WTC11 (cell line): Measurements from ENCODE around the gene FAF1. TPM values are rescaled to one million over a fixed set of nuclear protein-coding genes. Genes with fewer than 3 reads are reported as not detected.

Experiments
- ATAC-seq: fragments of 200-7000 bp; cut with Tn5 transposase; 2 replicates; pipeline ENCODE4 v1.10.0; 2021; ENCODE audit warnings: mild to moderate bottlenecking, moderate library complexity
- CTCF ChIA-PET: fragments of 300-600 bp; sonication (Branson Sonifier 250); formaldehyde crosslinking; loops from one replicate; lab custom pipeline; 2021; ENCODE audit warnings: antibody characterized with exemption; lab: Charles Lee
- POLR2A ChIA-PET: fragments of 350-600 bp; sonication (Branson Sonifier 250); formaldehyde crosslinking; loops from one replicate; lab custom pipeline; 2021; ENCODE audit warnings: antibody characterized with exemption; lab: Charles Lee
- DNase-seq: peaks from one replicate; pipeline ENCODE4 v3.0.0; 2021; ENCODE audit warnings: low spot score
- H3K27ac Mint-ChIP-seq: 2 replicates; pipeline ENCODE4 v1.8.0; 2021; ENCODE audit warnings: mixed read lengths
- H3K27me3 Mint-ChIP-seq: 2 replicates; pipeline ENCODE4 v1.8.0; 2021; ENCODE audit warnings: low read depth, mild to moderate bottlenecking, moderate library complexity, mixed read lengths
- H3K36me3 Mint-ChIP-seq: 2 replicates; pipeline ENCODE4 v1.8.0; 2021; ENCODE audit warnings: mixed read lengths
- H3K4me1 Mint-ChIP-seq: 2 replicates; pipeline ENCODE4 v1.8.0; 2022; ENCODE audit warnings: mixed read lengths
- H3K4me3 Mint-ChIP-seq: 2 replicates; pipeline ENCODE4 v1.8.0; 2021; ENCODE audit warnings: mild to moderate bottlenecking, moderate library complexity, mixed read lengths
- H3K9me3 Mint-ChIP-seq: 2 replicates; pipeline ENCODE4 v1.8.0; 2021; ENCODE audit warnings: mixed read lengths
- EMX1 ChIP-seq: fragments of 250-450 bp; sonication (Bioruptor Pico); IDR thresholded peaks from 2 replicates; pipeline ENCODE4 v1.8.0; 2021; ENCODE audit warnings: mild to moderate bottlenecking
- FOXJ3 ChIP-seq: sonication (generic); formaldehyde crosslinking; IDR thresholded peaks from 2 replicates; pipeline ENCODE4 v1.9.0; 2021; ENCODE audit warnings: missing genetic modification reagents, mild to moderate bottlenecking, borderline replicate concordance
- FOXP1 ChIP-seq: sonication (generic); formaldehyde crosslinking; IDR thresholded peaks from 2 replicates; pipeline ENCODE4 v1.8.0; 2022; ENCODE audit warnings: missing genetic modification reagents, mild to moderate bottlenecking, moderate library complexity, borderline replicate concordance
- GTF2I ChIP-seq: fragments of 250-450 bp; sonication (Bioruptor Pico); conservative IDR thresholded peaks from 2 replicates; pipeline ENCODE4 v1.4.0; 2021; ENCODE audit warnings: mild to moderate bottlenecking
- HMGA2 ChIP-seq: fragments of 250-450 bp; sonication (Bioruptor Pico); IDR thresholded peaks from 2 replicates; pipeline ENCODE4 v1.4.0; 2021; ENCODE audit warnings: mild to moderate bottlenecking, moderate library complexity
- JAZF1 ChIP-seq: fragments of 250-450 bp; sonication (Bioruptor Pico); IDR thresholded peaks from 2 replicates; pipeline ENCODE4 v1.9.0; 2021; ENCODE audit warnings: moderate library complexity, mild to moderate bottlenecking, inconsistent platforms
- OVOL2 ChIP-seq: fragments of 250-450 bp; sonication (Bioruptor Pico); IDR thresholded peaks from 2 replicates; pipeline ENCODE4 v1.9.0; 2021; ENCODE audit warnings: mild to moderate bottlenecking, borderline replicate concordance
- SP1 ChIP-seq: sonication (generic); formaldehyde crosslinking; conservative IDR thresholded peaks from 2 replicates; pipeline ENCODE4 v1.8.1; 2022; ENCODE audit warnings: missing genetic modification reagents
- TCF7 ChIP-seq: sonication (generic); formaldehyde crosslinking; IDR thresholded peaks from 2 replicates; pipeline ENCODE4 v1.8.0; 2022; ENCODE audit warnings: mild to moderate bottlenecking, low read depth, missing genetic modification reagents, moderate library complexity
- ZNF138 ChIP-seq: sonication (generic); formaldehyde crosslinking; conservative IDR thresholded peaks from 2 replicates; pipeline ENCODE4 v1.8.1; 2022; ENCODE audit warnings: mild to moderate bottlenecking, moderate library complexity, missing genetic modification reagents
- ZNF416 ChIP-seq: fragments of 250-450 bp; sonication (Bioruptor Pico); IDR thresholded peaks from 2 replicates; pipeline ENCODE4 v1.9.0; 2021; ENCODE audit warnings: mild to moderate bottlenecking, inconsistent platforms
- total RNA-seq: library from RNA; stranded (reverse); gene quantifications from 3 replicates; pipeline ENCODE4 v1.2.3, GENCODE V29; 2021
- TF ChIP-seq, protein P1 (sequence below): sonication (generic); formaldehyde crosslinking; IDR thresholded peaks from 2 replicates; pipeline ENCODE4 v1.8.1; 2023; ENCODE audit warnings: mild to moderate bottlenecking, missing genetic modification reagents, moderate library complexity
- TF ChIP-seq, protein P2 (sequence below): sonication (generic); formaldehyde crosslinking; IDR thresholded peaks from 2 replicates; pipeline ENCODE4 v1.8.0; 2022; ENCODE audit warnings: missing genetic modification reagents
- TF ChIP-seq, protein P3 (sequence below): fragments of 200-600 bp; IDR thresholded peaks from 2 replicates; pipeline ENCODE4 v1.8.0; 2022; ENCODE audit warnings: antibody characterized with exemption
- TF ChIP-seq, protein P4 (sequence below): fragments of 250-450 bp; sonication (Bioruptor Pico); IDR thresholded peaks from 2 replicates; pipeline ENCODE4 v2.1.2; 2022; ENCODE audit warnings: mild to moderate bottlenecking, moderate library complexity
- TF ChIP-seq, protein P5 (sequence below): sonication (generic); formaldehyde crosslinking; IDR thresholded peaks from 2 replicates; pipeline ENCODE4 v1.8.1; 2023; ENCODE audit warnings: mild to moderate bottlenecking, moderate library complexity, missing genetic modification reagents

Gene FAF1
- total RNA-seq, 1 experiment from 2014 or later: 53.5 TPM

DNA sequence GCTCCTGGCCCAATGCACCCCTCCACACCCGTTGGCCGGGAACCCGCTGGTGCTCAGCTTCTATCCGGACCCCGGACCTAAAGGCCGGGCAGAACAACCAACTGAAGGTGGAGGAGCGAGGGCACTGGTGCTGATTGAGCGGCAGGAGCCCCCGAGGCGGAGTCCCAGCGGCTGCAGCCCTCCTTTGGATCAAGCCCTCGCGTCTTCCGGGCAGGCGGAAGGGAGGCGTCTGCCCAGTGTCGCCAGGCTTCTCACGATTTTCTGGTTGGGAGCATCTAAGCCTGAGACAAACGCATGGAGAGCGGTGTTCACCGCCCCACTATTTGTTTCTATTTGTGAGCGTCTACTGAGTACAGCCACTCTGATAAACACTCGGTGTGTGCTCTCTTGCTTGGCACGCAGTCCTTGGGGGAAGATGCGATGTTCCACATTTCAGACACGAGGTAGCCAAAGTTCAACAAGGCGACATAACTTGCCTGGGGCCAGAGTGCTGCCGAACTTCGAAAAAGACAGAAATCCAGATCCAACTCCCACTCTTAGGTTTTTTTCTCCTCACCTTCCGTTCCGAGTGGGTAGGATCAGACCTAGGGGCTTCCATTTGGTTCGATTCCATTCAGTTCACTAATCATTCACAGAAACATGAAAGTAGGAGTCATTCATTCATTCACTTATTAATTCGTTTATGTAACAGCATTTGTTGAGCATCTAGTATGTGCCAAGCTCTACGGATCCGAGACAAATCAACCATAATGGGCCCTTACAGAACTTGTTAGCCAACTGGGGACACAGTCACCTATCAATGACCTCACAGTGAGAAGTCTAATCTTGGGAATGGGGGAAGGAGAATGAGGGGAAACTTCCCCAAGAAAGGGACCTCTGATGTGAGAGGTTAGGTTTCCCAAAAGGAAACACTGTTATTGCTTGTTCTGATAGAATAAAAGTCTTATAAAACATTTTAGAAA, 532.0 kb downstream of the FAF1 start (continued):
- TF ChIP-seq ZNF138: no peak
- TF ChIP-seq JAZF1: no peak
- no peak for TF ChIP-seq ZNF416

DNA sequence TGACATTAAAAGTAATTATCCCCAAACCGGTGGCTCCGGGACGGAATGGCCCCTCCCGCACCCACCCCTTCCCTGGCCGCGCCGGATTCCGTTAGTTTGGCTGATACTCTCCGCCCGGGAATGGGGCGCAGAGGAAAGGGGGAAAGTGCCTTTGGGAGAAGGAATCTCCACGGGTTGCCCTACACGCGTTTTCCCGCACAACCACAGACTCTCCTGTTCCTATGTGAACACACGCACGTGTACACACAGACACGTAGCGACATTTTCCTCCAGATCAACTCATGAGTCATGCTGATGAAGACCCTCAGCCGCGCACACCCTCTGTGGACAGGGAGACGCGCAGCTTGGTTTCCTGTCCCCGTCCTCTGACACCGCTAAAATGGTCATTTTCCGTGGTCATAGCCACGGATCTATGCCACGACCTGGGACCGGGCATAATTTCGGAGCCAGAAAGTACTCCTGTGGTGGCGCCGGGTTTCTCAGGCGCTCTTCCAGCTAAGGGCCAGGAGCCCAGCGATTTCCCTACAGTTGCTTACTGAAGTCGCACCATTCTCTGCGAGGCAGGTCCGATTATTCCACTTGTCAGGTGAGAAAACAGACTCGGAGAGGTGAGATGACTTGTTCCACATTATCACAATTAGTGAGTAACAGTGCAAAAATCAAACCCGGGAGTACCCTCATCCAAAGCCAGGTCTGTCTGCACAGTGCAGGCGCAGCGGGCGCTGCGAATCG, 532.8 kb downstream of the FAF1 start:
- ChIA-PET POLR2A (no interaction called here), CTCF (interaction anchor here (1.4 to 3.8 kb wide), 2 partner anchors 12 to 177 kb away, joined by 3 to 16 read pairs; no protein-coding TSS in a partner anchor)
- peaks cover 100% of the 10 kb centered on the region for H3K27me3 Mint-ChIP-seq
- peaks cover 67% of the 10 kb centered on the region for H3K4me1 Mint-ChIP-seq
- H3K9me3 Mint-ChIP-seq: no peaks in the 10 kb centered on the region
- TF ChIP-seq GTF2I (CRISPR knock-in tag) (no peak), EMX1 (CRISPR knock-in tag) (no peak), OVOL2 (no peak), HMGA2 (CRISPR knock-in tag) (no peak)
- H3K36me3 Mint-ChIP-seq: peaks cover 3% of the 10 kb centered on the region
- no peak overlapping the region for H3K27ac Mint-ChIP-seq
- ATAC-seq (no peak), DNase-seq (no peak)
- peak overlapping the region; percentile 48 for H3K4me3 Mint-ChIP-seq

DNA sequence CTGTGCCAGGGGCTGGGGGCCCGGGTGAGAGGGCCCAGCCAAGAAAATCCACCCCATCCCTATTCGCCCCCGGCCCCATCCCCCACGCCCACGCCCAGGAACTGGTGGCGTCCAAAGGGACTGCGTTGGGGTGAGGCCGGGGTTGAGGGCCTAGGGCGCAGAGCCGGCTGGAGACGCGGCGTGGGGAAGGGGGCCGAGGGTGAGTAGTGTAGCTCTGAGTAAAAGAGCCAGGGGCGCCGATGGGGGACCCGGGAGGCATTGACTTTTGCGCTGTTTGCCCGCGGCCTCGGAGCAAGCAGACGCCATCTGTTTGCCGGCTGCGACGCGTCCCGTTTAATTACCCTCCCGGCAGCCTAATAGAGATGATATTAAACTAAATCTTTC, 533.4 kb downstream of the FAF1 start:
- H3K4me3 Mint-ChIP-seq: no peak overlapping the region
- peaks cover 100% of the 10 kb centered on the region for H3K27me3 Mint-ChIP-seq
- DNase-seq (peak; percentile 29), ATAC-seq (no peak)
- peaks cover 72% of the 10 kb centered on the region for H3K4me1 Mint-ChIP-seq
- H3K27ac Mint-ChIP-seq: no peak overlapping the region
- peaks cover 4% of the 10 kb centered on the region for H3K36me3 Mint-ChIP-seq
- H3K9me3 Mint-ChIP-seq: no peaks in the 10 kb centered on the region
- POLR2A ChIA-PET: no interaction called here
- TF ChIP-seq, protein P1, sequence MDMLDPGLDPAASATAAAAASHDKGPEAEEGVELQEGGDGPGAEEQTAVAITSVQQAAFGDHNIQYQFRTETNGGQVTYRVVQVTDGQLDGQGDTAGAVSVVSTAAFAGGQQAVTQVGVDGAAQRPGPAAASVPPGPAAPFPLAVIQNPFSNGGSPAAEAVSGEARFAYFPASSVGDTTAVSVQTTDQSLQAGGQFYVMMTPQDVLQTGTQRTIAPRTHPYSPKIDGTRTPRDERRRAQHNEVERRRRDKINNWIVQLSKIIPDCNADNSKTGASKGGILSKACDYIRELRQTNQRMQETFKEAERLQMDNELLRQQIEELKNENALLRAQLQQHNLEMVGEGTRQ (CRISPR knock-in tag): no peak
- TF ChIP-seq, protein P2, sequence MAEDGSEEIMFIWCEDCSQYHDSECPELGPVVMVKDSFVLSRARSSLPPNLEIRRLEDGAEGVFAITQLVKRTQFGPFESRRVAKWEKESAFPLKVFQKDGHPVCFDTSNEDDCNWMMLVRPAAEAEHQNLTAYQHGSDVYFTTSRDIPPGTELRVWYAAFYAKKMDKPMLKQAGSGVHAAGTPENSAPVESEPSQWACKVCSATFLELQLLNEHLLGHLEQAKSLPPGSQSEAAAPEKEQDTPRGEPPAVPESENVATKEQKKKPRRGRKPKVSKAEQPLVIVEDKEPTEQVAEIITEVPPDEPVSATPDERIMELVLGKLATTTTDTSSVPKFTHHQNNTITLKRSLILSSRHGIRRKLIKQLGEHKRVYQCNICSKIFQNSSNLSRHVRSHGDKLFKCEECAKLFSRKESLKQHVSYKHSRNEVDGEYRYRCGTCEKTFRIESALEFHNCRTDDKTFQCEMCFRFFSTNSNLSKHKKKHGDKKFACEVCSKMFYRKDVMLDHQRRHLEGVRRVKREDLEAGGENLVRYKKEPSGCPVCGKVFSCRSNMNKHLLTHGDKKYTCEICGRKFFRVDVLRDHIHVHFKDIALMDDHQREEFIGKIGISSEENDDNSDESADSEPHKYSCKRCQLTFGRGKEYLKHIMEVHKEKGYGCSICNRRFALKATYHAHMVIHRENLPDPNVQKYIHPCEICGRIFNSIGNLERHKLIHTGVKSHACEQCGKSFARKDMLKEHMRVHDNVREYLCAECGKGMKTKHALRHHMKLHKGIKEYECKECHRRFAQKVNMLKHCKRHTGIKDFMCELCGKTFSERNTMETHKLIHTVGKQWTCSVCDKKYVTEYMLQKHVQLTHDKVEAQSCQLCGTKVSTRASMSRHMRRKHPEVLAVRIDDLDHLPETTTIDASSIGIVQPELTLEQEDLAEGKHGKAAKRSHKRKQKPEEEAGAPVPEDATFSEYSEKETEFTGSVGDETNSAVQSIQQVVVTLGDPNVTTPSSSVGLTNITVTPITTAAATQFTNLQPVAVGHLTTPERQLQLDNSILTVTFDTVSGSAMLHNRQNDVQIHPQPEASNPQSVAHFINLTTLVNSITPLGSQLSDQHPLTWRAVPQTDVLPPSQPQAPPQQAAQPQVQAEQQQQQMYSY: no peak
- TF ChIP-seq FOXJ3 (CRISPR knock-in tag) (no peak), TCF7 (CRISPR knock-in tag) (no peak), FOXP1 (no peak), SP1 (CRISPR knock-in tag) (no peak)
- TF ChIP-seq, protein P3, sequence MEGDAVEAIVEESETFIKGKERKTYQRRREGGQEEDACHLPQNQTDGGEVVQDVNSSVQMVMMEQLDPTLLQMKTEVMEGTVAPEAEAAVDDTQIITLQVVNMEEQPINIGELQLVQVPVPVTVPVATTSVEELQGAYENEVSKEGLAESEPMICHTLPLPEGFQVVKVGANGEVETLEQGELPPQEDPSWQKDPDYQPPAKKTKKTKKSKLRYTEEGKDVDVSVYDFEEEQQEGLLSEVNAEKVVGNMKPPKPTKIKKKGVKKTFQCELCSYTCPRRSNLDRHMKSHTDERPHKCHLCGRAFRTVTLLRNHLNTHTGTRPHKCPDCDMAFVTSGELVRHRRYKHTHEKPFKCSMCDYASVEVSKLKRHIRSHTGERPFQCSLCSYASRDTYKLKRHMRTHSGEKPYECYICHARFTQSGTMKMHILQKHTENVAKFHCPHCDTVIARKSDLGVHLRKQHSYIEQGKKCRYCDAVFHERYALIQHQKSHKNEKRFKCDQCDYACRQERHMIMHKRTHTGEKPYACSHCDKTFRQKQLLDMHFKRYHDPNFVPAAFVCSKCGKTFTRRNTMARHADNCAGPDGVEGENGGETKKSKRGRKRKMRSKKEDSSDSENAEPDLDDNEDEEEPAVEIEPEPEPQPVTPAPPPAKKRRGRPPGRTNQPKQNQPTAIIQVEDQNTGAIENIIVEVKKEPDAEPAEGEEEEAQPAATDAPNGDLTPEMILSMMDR: no peak
- TF ChIP-seq, protein P4, sequence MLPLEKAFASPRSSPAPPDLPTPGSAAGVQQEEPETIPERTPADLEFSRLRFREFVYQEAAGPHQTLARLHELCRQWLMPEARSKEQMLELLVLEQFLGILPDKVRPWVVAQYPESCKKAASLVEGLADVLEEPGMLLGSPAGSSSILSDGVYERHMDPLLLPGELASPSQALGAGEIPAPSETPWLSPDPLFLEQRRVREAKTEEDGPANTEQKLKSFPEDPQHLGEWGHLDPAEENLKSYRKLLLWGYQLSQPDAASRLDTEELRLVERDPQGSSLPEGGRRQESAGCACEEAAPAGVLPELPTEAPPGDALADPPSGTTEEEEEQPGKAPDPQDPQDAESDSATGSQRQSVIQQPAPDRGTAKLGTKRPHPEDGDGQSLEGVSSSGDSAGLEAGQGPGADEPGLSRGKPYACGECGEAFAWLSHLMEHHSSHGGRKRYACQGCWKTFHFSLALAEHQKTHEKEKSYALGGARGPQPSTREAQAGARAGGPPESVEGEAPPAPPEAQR (CRISPR knock-in tag): no peak
- TF ChIP-seq, protein P5, sequence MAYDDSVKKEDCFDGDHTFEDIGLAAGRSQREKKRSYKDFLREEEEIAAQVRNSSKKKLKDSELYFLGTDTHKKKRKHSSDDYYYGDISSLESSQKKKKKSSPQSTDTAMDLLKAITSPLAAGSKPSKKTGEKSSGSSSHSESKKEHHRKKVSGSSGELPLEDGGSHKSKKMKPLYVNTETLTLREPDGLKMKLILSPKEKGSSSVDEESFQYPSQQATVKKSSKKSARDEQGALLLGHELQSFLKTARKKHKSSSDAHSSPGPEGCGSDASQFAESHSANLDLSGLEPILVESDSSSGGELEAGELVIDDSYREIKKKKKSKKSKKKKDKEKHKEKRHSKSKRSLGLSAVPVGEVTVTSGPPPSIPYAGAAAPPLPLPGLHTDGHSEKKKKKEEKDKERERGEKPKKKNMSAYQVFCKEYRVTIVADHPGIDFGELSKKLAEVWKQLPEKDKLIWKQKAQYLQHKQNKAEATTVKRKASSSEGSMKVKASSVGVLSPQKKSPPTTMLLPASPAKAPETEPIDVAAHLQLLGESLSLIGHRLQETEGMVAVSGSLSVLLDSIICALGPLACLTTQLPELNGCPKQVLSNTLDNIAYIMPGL (CRISPR knock-in tag): no peak
- CTCF ChIA-PET: interaction anchor here (1.4 to 3.8 kb wide), 3 partner anchors 11 to 179 kb away, joined by 3 to 16 read pairs (median 4); no protein-coding TSS in a partner anchor
